ENCODE results near the gene LPP. TPM values are rescaled to one million over a fixed set of nuclear protein-coding genes. Genes with fewer than 3 reads are reported as not detected.

The LPP gene
- total and polyA plus RNA-seq, 2 of the 4 experiments (the other 2 are of a cell fraction) = 16.0 to 130 TPM

DNA sequence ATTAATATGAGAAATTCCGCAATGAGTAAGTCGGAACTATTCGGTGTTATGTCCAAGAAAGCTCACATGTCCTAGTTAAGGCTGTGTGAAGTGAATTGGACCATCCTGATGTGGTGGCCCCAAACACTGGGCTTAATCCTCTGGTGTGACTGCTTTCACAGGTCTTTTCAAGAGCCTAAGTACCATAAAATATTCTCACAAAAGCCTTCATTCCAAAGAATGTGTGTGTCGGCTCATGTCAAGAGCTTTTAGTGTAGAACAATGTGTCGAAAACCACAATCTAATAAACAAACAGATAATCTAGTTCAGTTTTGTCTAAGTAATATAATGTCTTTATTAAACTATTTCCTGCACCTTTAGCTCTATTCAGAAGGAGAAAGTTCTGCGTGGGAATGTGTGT is 311.4 kb downstream of the LPP start:
- in situ Hi-C loops (cut with MboI; ENCODE audit: low sequenced_read_pairs) (loop anchor here (25.0 kb wide), 1 partner anchor 672 kb away; no protein-coding TSS in a partner anchor), dilution Hi-C loops (cut with HindIII; ENCODE audit: low sequenced_read_pairs, unreplicated experiment) (no loop called here), intact Hi-C loops (cut with micrococcal nuclease) (no loop called here)
- Histone ChIP-seq H3K4me2 (ENCODE audit: low read depth, low read length) (no peak overlapping the region), H3K9me3 (ENCODE audit: control insufficient read depth, insufficient read depth, low read length) (no peaks in the 10 kb centered on the region), H2BK20ac (ENCODE audit: low read depth, low read length) (no peak overlapping the region), H3K9me1 (ENCODE audit: insufficient read depth, low read length) (peaks cover 4% of the 10 kb centered on the region; the same call in 1 of the 2 replicates), H3K9ac (ENCODE audit: low read depth, low read length) (no peak overlapping the region), H2AFZ (replicated peaks; ENCODE audit: low read length, poor library complexity) (no peak overlapping the region), H2BK120ac (ENCODE audit: low read depth, low read length) (no peak overlapping the region), H3K23ac (ENCODE audit: low read depth, low read length) (no peak overlapping the region), H3K14ac (replicated peaks; ENCODE audit: low read depth, low read length) (no peak overlapping the region), H3K4ac (ENCODE audit: low read depth, low read length) (no peak overlapping the region), H3K56ac (ENCODE audit: extremely low read depth, insufficient read depth, low read length) (no peak overlapping the region), H4K91ac (ENCODE audit: insufficient read depth, low read depth, low read length) (no peak overlapping the region), H3K18ac (ENCODE audit: low read depth, low read length) (no peak overlapping the region), H3K36me3 (ENCODE audit: control insufficient read depth, insufficient read depth, low read length) (peaks cover 5% of the 10 kb centered on the region), H2BK15ac (ENCODE audit: low read depth, low read length) (no peak overlapping the region), H3K4me1 (ENCODE audit: control insufficient read depth, insufficient read depth, low read length) (no peaks in the 10 kb centered on the region; the same call in 1 of the 2 replicates), H2BK5ac (ENCODE audit: low read depth, low read length, poor library complexity, severe bottlenecking) (no peak overlapping the region), H2AK9ac (replicated peaks; ENCODE audit: low read depth, low read length, poor library complexity) (no peak overlapping the region), H4K20me1 (ENCODE audit: insufficient read depth, low read length) (peaks cover 37% of the 10 kb centered on the region; the same call in 1 of the 2 replicates), H4K5ac (ENCODE audit: low read depth, low read length) (no peak overlapping the region), H3K27me3 (ENCODE audit: control insufficient read depth, insufficient read depth, low read length) (no peaks in the 10 kb centered on the region), H4K8ac (ENCODE audit: low read depth in 2 of 2, low read length in 2 of 2) (no peak overlapping the region), H3K27ac (ENCODE audit: insufficient read depth, low read length) (no peak overlapping the region), H3K79me1 (ENCODE audit: low read depth in 1 of 2, low read length in 2 of 2) (peaks cover 51 to 69% of the 10 kb centered on the region in 2 experiments), H3K4me3 (ENCODE audit: insufficient read depth, low read depth, low read length) (no peak overlapping the region), H2AK5ac (ENCODE audit: low read depth, low read length) (no peak overlapping the region)
- no CpG with 5 or more reads among the region's 6 CpGs for WGBS, 2 experiments (ENCODE audit: extremely low coverage in 2 of 2, insufficient read length in 1 of 2)
- ChIA-PET CTCF (no interaction called here), POLR2A (ENCODE audit: unreplicated experiment) (interaction anchor here (0.6 kb wide), 1 partner anchor 463 kb away, joined by 3 read pairs; no protein-coding TSS in a partner anchor)
- ATAC-seq (ENCODE audit: low read depth) (no peak), DNase-seq (no peak)
- BruUV-seq (replicated peaks) = no TSS peak
- TF ChIP-seq SMC3 (IDR thresholded peaks at IDR 0.05; ENCODE audit: low read depth, low read length) = no peak
- no peak for TF ChIP-seq MAZ (IDR thresholded peaks at IDR 0.05; ENCODE audit: borderline replicate concordance, low read depth, low read length)
- TF ChIP-seq RAD21 (IDR thresholded peaks at IDR 0.05; ENCODE audit: low read length) = no peak
- no peak for TF ChIP-seq CHD1 (IDR thresholded peaks at IDR 0.05; ENCODE audit: low read depth, low read length)
- no peak for TF ChIP-seq RCOR1 (IDR thresholded peaks at IDR 0.05; ENCODE audit: insufficient replicate concordance, low read length)
- no peak for TF ChIP-seq NFE2L2 (IDR thresholded peaks at IDR 0.05; ENCODE audit: low read depth, low read length)
- TF ChIP-seq MAFK (IDR thresholded peaks at IDR 0.05; ENCODE audit: low read depth, low read length) = no peak
- TF ChIP-seq, protein P1, sequence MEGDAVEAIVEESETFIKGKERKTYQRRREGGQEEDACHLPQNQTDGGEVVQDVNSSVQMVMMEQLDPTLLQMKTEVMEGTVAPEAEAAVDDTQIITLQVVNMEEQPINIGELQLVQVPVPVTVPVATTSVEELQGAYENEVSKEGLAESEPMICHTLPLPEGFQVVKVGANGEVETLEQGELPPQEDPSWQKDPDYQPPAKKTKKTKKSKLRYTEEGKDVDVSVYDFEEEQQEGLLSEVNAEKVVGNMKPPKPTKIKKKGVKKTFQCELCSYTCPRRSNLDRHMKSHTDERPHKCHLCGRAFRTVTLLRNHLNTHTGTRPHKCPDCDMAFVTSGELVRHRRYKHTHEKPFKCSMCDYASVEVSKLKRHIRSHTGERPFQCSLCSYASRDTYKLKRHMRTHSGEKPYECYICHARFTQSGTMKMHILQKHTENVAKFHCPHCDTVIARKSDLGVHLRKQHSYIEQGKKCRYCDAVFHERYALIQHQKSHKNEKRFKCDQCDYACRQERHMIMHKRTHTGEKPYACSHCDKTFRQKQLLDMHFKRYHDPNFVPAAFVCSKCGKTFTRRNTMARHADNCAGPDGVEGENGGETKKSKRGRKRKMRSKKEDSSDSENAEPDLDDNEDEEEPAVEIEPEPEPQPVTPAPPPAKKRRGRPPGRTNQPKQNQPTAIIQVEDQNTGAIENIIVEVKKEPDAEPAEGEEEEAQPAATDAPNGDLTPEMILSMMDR (conservative IDR thresholded peaks at IDR 0.05; ENCODE audit: low read depth, low read length) = no peak
- TF ChIP-seq, protein P2, sequence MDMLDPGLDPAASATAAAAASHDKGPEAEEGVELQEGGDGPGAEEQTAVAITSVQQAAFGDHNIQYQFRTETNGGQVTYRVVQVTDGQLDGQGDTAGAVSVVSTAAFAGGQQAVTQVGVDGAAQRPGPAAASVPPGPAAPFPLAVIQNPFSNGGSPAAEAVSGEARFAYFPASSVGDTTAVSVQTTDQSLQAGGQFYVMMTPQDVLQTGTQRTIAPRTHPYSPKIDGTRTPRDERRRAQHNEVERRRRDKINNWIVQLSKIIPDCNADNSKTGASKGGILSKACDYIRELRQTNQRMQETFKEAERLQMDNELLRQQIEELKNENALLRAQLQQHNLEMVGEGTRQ (IDR thresholded peaks at IDR 0.05; ENCODE audit: low read depth, low read length) = no peak
- TF ChIP-seq, protein P3, sequence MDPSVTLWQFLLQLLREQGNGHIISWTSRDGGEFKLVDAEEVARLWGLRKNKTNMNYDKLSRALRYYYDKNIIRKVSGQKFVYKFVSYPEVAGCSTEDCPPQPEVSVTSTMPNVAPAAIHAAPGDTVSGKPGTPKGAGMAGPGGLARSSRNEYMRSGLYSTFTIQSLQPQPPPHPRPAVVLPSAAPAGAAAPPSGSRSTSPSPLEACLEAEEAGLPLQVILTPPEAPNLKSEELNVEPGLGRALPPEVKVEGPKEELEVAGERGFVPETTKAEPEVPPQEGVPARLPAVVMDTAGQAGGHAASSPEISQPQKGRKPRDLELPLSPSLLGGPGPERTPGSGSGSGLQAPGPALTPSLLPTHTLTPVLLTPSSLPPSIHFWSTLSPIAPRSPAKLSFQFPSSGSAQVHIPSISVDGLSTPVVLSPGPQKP (IDR thresholded peaks at IDR 0.05; ENCODE audit: borderline replicate concordance, low read depth, low read length) = no peak
- TF ChIP-seq FOS (IDR thresholded peaks at IDR 0.05; ENCODE audit: low read depth, low read length) = no peak
